Measurements from ENCODE around the gene PCGF5. TPM values are rescaled to one million over a fixed set of nuclear protein-coding genes. Genes with fewer than 3 reads are reported as not detected.
"Not testable (repeated sequence)": the region's sequence is repeated elsewhere in the genome, so short reads cannot be mapped to it uniquely, and the experiment has no call there.

PCGF5 gene
- total RNA-seq, 1 donor from 2014 or later: 135 TPM

DNA sequence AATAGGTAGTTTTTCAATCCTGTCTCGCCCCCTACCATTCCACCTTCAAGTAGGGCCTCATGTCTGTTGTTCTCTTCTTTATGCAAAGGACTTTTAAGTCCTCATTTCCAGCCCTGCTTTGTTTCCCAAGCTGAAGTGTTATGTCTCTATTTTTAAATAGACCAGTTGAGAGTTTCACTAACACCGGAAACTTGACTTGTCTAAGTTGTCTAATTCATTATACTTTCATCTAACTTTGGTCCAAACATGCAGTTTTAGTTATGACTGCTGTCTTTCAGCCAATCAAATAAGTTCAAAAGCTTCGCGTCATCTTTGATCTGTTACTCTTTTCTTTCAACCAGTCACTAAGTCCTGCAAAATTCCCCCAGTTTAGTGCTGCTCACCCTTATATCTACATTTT, 32.8 kb downstream of the PCGF5 start:
- intact Hi-C loops (cut with DNase I): loop anchor here (5.0 kb wide), 3 partner anchors 91 to 331 kb away; partner anchors contain the start of gene ANKRD1

DNA sequence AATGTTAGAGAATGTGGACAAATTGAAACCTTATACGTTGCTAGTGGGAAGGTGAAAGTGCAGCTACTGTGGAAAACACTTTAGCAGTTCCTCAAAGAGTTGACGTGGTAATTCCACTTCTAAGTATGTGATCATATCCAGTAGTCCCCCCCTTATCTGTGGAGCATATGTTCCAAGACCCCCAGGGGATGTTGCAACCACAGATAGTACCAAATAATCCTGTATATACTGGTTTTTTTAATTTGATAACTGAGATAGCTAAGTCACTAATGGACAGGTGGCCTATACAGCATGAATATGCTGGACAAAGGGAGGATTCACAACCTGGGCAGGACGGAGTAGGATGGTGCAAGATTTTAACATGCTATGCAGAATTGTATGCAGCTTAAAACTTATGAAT, 36.8 kb downstream of the PCGF5 start:
- intact Hi-C loops (cut with DNase I): no loop called here
- no peak for DNase-seq (ENCODE audit: low spot score)

More for the DNA sequence above, 32.8 kb downstream of the PCGF5 start:
- DNase-seq (ENCODE audit: low spot score): no peak

DNA sequence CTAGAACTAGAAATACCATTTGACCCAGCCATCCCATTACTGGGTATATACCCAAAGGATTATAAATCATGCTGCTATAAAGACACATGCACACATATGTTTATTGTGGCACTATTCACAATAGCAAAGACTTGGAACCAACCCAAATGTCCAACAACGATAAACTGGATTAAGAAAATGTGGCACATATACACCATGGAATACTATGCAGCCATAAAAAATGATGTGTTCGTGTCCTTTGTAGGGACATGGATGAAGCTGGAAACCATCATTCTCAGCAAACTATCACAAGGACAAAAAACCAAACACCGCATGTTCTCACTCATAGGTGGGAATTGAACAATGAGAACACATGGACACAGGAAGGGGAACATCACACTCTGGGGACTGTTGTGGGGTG, 40.0 kb downstream of the PCGF5 start:
- intact Hi-C loops (cut with DNase I): not testable (repeated sequence)

DNA sequence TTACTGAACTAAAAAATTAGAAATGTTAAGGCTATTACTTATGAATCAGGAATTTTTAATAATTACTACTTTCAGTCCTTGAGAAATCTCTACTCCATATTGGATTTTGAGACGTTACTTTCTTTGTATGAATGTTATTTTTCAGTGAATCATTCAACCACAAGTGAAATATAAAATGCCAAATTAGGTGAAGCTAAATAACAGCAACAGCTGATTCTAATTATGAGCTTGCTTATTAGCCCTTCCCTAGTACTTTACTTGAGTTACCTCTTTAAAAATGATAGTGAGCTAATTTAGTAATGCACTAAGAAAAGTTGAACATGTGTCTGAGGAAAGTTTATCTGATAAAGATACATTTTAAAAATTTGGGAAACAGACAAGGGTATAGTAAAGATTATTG, 51.4 kb downstream of the PCGF5 start:
- intact Hi-C loops (cut with DNase I): no loop called here
- no peak for DNase-seq (ENCODE audit: low spot score)

More for the DNA sequence above, 40.0 kb downstream of the PCGF5 start:
- DNase-seq (ENCODE audit: low spot score): not testable (repeated sequence)

DNA sequence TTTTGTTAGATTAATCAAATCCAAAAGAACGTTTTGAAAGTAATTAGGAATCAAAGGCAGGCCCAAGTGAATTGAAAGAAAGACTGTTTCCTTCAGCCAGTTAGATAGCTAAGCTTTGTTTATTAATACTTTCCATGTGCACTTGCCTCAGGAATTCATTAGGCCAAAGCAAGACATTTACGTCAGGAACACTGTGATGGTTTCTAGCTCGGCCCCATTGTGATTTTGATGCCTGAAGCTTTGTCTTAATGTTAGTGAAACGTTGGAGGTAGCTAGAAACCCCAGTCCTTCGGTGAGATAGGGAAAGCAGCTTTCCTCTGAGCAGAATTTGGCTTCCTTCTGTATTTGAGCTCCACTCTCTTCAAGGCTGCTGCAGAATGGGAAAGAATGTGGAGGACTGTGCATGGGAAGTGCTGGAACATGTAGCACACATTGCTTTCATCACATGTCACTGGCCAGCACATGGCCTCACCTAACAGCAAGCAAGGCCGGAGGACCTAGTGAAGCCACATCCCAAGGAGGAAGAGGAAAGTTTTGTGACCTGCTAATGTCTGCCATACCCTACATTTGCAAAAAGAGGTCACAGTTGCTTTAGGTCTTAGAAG, 64.1 kb downstream of the PCGF5 start:
- intact Hi-C loops (cut with DNase I): no loop called here
- DNase-seq (ENCODE audit: low spot score): no peak

DNA sequence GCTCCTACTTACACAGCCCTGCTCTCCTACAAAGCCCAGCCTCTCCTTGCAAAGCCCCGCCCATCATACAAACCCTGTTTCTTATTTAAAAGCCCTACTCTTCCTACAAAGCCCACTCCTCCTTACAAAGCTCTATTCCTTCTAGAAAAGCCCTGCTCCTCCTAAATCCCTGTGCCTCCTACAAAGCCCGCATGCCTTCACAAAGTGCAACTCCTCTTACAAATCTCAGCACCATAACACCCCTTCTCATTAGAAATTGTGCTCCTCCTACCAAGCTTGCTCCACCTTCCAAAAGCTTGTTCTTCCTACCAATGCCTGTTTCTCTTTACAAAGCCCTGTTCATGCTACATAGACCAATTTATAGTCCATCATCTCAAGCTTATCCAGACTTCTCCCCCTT, 66.1 kb downstream of the PCGF5 start:
- DNase-seq (ENCODE audit: low spot score): no peak
- intact Hi-C loops (cut with DNase I): no loop called here

DNA sequence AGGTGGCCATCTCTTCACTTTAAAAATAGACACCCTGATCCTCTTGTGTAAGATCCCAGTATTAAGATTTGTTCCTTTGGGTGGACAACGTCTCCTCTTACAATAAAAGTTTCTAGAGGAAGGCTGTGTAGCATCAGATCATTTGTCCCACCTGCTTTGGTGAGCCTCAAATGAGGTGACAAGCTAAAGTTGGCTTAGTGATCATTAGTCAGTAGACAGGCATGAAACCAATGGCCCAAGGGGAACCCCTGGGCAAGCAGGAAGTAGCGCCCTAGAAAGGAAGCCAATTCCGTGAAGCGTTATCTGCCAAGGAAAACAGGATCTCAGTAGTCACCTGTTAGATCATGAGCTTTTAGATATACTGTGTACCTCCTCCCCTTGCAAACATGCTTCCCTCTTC, 66.8 kb downstream of the PCGF5 start:
- intact Hi-C loops (cut with DNase I): no loop called here
- DNase-seq (ENCODE audit: low spot score): no peak

DNA sequence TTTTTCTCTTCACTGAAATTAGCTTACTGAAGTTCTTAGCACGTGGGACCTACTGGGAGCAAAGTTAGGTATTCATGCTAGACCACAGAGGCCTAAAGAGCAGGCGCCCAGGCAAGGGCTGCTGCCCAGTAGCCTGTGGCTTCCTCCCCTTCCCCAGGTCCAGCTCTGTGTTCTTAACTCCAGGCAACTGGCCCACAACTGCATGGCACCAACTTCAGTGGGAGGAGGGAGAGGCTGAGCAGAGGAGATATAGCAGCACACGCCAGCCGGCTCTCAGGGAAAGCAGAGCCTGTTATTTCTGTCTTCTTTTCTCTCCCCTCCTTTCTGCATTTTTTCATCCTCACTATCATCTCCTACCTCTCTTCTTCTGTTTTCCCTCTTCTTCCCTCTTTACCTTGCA, 67.4 kb downstream of the PCGF5 start:
- intact Hi-C loops (cut with DNase I): no loop called here
- no peak for DNase-seq (ENCODE audit: low spot score)

DNA sequence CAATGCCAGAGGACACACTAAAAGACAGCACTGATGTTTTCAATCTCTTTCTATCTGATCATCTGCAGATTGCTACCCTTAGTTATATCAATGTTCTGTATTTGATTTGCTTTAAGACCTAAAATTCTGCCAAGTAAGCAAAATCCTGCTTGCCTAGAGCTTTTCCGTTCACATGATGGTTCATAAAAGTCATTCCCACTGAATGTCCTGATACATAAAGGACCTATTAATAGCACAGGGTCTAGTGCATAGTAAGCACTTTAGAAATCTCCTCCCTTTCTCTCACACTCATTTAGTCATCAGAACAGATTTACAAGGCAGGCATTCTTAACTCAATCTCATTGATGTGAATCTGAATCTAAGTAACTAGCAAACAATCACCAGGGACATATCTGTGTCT, 68.8 kb downstream of the PCGF5 start:
- intact Hi-C loops (cut with DNase I): no loop called here
- no peak for DNase-seq (ENCODE audit: low spot score)

DNA sequence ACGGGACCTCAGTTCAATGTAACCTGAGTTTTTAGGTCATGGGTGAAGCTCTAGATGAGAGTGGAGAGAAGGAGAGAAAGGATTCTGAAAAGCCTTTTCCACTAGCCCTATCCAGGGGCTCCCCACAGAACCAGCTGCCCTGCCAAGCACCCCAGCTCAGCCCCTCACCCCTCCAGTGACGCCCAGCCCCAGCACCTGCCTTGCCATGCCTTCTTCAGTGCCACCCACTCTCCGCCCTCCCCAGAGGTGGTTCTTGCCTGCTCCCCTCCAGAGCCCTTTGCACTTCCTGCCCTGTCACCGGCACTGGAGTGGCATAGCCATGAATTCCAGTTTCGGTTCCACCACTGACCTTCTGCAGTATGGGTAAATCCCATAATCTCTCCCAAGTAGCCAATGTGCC, 70.1 kb downstream of the PCGF5 start:
- no peak for DNase-seq (ENCODE audit: low spot score)
- intact Hi-C loops (cut with DNase I): no loop called here

DNA sequence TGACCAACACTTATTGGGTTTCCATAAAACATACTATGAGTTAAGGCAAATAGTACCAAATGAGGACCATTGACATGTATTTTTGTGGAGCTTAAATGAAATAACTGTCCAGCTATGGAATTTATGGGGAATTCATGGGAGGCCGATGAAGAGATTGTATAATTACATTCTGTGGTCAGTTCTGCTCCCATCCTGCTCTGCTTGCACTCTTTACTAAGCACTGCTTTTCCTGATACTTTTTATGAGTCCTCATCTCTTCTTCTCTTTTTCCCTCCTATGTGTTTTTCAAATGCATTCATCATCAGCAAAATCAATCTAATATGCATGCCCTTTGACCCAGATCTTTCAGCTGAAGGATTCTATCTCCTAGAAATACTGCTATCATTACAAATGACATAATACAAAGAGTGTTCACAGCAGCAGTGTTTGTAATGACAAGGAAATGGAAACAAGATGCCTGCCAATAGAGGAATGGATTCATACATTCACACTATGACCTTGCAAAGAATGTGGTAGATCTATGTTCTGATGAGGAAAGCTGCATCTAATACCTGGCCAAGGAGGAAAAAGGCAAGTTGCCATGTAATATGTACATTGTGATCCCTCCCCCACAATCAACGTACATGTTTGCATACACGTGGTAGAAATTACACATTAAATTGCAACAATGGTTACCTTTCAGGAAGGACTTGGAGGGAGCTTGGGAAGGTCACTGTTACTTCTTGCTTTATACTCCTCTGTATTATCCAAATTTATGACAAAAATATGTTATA, 73.9 kb downstream of the PCGF5 start:
- intact Hi-C loops (cut with DNase I): no loop called here
- no peak for DNase-seq (ENCODE audit: low spot score)

DNA sequence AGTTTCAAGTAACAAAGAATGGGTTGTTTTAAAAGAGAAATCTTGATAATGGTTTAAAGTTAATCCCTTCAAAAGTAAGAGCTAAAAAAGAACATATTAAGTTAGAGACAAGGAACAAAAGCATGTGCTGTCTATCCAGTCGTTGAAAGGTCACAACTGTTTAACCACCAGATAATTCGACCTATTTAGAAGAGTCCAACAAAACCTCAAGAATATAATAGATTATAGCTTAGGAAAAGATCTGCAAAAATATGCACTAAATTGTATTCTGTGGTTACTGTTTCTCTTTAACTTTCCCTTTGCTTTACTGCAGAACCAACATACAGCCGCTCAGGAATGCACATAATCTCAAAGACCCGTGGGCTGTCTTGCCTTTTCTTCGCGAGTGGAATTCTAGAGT, 74.9 kb downstream of the PCGF5 start:
- intact Hi-C loops (cut with DNase I): loop anchor here (5.0 kb wide), 2 partner anchors 72 to 337 kb away; partner anchors contain the start of gene PPP1R3C
- no peak for DNase-seq (ENCODE audit: low spot score)

DNA sequence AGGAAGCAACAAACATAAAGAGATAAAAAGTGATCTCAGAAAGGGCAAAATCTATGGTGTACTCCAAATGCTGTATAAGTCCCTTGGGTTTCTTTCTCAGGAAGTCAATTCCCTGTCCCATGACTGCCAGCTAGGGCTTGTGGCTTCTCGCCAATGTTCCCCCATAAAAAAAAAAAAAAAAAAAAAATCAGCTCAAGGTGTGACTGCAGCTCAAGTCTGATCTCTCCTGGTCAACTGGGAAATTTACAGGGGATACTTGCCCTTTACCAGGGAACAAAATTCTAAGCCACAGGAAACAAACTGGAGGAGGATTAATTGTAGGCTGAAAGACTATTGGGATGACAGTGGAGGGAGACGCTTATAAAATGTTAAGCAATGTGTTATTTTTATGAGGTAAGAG, 76.0 kb downstream of the PCGF5 start:
- DNase-seq (ENCODE audit: low spot score): no peak
- intact Hi-C loops (cut with DNase I): loop anchor here (5.0 kb wide), 2 partner anchors 71 to 336 kb away; partner anchors contain the start of gene PPP1R3C

DNA sequence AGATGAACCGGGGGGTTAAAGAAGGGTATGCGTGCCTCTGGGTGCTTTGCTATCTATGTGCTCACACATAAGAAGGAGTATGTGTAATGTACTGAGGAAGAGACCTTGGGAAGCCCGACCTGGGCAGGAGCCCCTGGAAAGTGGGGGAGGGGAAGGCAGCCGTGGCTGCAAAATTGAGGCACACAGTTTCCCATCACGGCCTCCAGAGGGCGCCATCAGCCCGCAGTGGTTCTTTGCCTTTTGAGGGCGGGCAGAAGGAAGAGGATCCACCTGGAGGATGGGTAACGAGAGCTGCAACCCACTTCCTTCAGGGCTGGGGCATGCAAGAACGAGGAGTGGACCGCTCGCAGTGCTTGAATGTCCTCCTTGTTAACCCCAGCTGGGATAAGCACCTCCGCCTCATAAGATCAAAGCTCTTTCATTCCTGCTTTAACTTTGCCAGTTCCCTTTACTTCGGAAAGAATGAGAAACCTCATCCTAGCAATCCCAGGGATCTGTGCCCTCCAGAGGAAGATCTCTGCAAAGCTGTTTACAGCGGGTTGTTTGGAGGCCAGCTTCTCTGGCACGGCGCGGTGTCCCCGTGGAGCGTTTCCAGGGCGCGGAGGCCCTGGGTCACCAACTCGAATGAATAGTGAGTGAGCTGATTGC, 77.9 kb downstream of the PCGF5 start:
- intact Hi-C loops (cut with DNase I): loop anchor here (2.0 to 5.0 kb wide), 3 partner anchors 69 to 334 kb away; partner anchors contain the start of gene PPP1R3C
- DNase-seq (ENCODE audit: low spot score): peak; percentile 85

DNA sequence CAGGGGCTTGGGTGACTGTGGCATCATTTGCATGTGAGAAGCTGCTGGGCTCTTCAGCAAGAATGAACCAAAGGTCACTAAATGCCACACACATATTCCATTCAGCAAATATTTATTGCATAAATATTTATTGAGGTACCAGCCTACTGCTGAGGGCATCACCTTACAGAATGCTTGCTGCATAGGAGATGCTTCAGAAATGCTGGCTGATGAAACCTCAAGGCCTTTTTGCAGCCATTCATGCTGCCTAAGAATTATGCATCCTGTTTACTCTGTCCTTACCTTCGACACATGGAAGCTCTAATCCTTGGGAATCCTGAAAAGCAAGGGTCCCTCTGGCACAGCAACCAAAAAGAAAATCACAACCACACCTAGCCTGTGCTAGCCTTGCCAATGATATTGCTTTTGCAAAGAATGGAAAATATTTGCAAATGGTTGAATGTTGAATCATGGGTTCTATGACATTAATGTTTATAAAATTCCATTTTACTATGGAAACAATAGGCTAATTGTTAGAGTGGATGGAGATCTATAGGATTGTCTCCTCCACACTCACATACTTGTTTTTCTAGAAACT, 79.6 kb downstream of the PCGF5 start:
- DNase-seq (ENCODE audit: low spot score): no peak
- intact Hi-C loops (cut with DNase I): loop anchor here (2.0 to 5.0 kb wide), 3 partner anchors 67 to 332 kb away; partner anchors contain the start of gene PPP1R3C

DNA sequence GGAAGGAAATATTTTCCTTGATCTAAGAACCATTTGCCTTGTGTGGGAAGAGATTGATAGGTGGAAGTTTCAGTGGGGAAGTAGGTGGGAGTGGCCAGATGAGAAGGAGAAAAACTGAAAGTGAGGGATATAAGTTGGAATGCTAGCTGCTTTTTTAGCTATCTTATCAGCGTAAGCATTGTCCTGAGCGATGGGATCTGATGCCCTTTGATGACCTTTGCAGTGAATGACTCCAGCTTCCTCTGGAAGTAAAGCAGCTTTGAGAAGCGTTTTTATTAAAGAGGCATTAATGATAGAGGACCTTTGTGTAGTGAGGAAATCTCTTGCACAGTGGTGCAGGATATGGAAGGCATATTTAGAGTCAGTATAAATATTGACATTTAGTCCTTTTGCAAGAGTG, 82.5 kb downstream of the PCGF5 start:
- DNase-seq (ENCODE audit: low spot score); intact Hi-C loops (cut with DNase I): not testable (repeated sequence)

DNA sequence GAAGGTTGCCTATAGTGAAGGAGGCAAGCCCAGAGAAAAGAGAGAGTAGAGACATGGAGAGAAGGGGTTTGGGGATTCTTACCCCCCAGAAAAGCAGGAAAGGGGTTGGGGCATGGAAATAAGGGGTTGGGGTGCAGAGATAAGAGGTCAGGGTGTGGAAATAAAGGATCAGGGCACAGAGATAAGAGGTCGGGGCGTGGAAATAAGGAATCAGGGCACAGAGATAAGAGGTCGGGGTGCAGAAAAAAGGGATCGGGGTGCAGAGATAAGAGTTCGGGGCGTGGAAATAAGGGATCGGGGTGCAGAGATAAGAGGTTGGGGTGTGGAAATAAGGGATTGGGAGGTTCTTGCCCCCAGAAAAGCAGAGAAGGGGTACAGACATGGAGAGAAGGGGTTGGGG, 85.5 kb downstream of the PCGF5 start:
- DNase-seq (ENCODE audit: low spot score); intact Hi-C loops (cut with DNase I): not testable (repeated sequence)

DNA sequence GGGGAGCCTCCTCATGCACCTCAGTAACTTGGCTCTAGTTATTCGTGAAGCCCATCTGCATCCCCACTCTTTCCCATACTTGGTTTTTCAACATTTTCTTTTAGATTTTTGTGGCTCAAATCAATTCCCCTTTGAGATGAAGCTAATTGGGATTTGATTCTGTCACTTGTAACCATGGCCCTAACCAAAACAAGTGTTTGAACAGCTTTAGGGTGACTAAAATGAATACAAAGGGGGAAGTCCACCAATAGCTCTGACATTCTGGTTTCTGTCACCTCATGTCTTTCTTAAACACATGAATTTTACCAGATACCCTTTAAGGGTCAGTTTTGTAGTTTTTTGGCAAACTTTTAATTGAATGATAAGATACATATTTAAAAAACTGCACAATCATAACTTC, 87.0 kb downstream of the PCGF5 start:
- intact Hi-C loops (cut with DNase I): no loop called here
- no peak for DNase-seq (ENCODE audit: low spot score)

DNA sequence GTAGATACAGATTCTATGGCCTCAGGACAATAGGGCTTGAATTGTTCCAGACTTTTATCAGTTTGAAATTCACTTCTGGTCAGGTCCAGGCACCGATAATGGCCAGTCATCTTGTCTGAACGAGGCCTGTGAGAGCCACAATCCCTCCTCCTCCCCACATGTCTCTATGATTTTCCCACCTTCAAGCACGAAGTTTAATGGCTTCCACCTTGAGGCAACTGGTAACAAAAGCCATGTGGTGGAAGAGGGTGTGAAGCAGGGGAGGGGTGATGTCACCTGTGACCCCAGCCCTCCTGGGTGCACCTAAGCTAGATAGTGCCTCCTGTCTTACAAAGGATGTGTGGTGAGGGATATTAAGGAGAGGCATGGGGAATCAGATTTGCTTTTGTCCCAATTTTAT, 89.2 kb downstream of the PCGF5 start:
- DNase-seq (ENCODE audit: low spot score): no peak
- intact Hi-C loops (cut with DNase I): no loop called here
